ENCODE results near the gene SEMA5A.

SEMA5A gene

GRCh38 chr5:9244417-9244816 is 301.5 kb downstream of the SEMA5A start:
- DNase-seq: no peak

- no peak for DNase-seq
These were observed 304.2 kb downstream of the SEMA5A start for GRCh38 chr5:9241479-9242305.

GRCh38 chr5:9240431-9240830 is 305.4 kb downstream of the SEMA5A start:
- no peak for DNase-seq

- no peak for DNase-seq
These were observed 306.2 kb downstream of the SEMA5A start for GRCh38 chr5:9239626-9240025.

DNA sequence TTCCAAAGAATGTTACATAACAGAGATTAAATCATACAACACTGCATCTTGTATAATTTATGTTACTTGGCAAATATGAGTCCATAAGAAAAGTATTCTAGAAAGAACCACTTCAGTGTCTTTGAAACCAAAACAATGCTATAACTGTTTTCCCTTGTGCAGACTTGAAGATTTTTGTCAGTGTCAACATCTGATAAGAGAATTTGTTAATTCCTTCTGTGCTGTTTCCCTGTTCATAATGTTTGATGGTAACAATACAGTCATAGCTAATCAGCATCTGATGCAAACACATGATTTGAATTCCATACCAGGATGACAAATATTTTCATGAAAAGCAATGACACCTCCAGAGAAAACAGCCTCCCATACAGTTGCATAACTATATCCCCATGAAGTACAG is 306.8 kb downstream of the SEMA5A start:
- no peak for DNase-seq

- DNase-seq: no peak
These were observed 312.2 kb downstream of the SEMA5A start for GRCh38 chr5:9233712-9234111.

DNA sequence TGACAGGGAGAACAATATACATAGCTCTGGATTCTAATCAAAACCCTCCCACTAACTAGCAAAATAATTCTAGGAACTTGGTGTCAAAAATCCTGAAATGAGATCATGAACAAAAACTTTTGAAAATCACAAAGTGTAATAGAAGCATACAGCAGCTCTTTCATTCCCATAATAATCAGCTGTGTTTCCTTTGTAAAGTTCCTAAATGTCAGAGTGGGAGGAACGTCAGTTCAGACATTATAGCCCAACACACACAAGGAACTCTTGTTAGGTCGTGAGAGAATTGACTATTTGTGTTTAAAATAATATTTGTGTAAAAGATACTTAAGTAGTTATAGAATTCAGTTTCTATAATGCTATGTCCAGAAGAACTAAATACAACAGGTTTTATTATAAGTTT is 312.8 kb downstream of the SEMA5A start:
- DNase-seq: no peak

DNA sequence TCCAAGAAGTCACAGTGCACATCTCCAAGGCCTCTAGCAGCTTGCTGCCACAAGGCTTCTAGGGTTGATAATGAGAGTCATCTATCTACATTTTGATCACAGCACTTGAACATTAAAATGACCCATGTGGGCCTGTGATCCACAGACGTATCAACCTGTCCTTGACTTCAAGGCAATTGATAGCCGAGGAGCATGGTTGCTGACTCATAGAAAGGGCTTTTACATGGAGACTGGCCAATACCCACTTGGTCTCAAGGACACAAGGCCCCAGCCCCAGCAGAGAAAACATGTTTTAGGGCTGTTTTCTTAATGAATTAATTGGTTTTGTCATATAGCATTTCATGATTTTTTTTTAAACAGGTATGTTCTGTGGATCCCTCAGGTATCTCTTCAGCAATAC is 314.0 kb downstream of the SEMA5A start:
- DNase-seq: no peak

DNA sequence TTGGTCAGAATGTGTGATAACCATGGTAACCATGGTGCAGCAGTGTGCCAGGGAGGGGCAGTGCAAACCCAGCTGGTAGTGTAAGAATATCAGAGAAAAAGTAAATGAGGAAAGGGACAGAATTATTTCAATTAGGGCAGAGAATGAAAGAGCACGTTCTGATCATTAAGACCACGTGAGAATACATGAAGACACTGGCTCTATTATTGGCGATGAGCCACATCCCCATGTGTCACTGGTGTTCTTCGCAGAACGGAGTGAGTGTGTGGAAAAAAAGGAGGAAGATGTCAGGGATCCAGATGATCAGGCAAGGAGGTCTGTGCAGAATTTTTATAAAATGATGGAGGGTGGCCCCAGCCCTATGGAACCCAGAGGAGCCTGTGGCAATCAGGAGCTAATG is 315.5 kb downstream of the SEMA5A start:
- no peak for DNase-seq

DNA sequence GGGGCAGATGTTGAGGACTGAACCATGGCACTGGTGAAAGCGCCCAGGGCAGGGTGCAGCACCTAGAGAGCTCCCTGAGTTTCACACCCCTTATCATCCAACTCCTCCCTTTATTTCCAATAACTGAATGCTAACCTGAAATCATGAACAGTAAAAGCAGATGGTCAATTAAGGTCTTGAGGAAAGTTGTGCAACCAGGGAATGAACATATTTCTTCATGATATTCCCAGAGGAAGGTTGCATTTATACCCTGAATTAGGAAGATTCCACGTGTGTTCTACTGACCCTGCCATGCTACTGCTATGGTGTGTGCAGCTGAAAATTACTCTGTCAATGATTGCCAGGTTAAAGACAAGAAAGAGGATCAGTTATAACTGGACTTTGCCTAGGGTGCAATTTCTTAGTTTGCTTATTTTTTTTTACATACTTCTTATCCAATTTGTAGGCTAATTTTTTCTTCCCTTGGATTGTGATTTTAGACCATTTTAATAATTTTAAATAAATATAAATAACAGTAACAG is 319.8 kb downstream of the SEMA5A start:
- DNase-seq: no peak

GRCh38 chr5:9222054-9222976 is 323.6 kb downstream of the SEMA5A start:
- DNase-seq: no peak

- DNase-seq: no peak
These were observed 327.5 kb downstream of the SEMA5A start for GRCh38 chr5:9218358-9218757.

- DNase-seq: no peak
These were observed 333.3 kb downstream of the SEMA5A start for GRCh38 chr5:9212605-9213004.

GRCh38 chr5:9209846-9210492 is 335.9 kb downstream of the SEMA5A start:
- no peak for DNase-seq

DNA sequence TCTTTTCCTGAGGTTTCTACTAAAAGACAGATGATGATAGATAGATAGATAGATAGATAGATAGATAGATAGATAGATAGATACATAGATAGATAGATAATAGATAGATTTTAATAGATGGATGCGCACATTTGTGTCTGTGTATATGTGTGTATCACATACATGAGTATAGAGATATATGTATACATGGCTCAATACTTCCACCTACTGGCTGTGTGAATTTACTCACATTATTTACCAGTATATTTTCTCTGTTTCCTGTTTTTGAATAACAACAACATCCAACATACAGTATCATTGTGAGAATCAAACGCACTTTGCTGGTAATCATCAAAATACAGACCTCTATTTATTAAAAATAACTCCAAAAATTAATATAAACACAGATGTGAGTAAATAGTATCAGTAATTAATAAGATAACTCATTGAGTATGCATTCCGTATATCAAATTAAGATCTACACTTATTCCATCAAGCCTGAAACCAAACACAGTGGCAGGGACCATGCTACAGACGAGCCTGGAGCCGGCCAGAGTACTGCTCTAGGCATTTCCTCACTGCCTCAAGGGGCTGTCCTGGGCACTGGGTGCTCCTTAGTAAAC is 338.0 kb downstream of the SEMA5A start:
- DNase-seq: no peak

- DNase-seq: no peak
These were observed 343.2 kb downstream of the SEMA5A start for GRCh38 chr5:9202636-9203035.

- no peak for DNase-seq
These were observed 344.1 kb downstream of the SEMA5A start for GRCh38 chr5:9201761-9202160.

DNA sequence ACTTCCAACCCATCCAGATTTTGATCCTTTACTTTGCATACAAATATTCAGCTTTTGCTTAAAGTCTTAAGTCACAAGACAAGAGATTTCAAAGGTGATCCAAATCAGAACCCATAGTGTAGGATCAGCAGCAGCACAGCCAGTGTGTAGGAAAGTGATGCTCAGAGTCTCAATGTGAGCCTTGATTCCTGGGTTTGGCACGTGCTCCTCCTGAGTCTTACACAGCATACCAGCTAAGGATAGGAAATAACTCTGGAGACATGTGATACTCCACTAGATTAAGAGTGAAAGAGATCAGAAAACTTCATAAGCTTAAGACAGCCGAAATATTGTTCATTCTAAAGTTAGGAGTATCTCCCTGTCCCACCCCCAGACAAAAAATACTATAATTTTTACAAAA is 344.9 kb downstream of the SEMA5A start:
- no peak for DNase-seq

GRCh38 chr5:9198394-9198793 is 347.5 kb downstream of the SEMA5A start:
- no peak for DNase-seq

- no peak for DNase-seq
These were observed 348.0 kb downstream of the SEMA5A start for GRCh38 chr5:9197881-9198260.

- no peak for DNase-seq
These were observed 349.3 kb downstream of the SEMA5A start for GRCh38 chr5:9196403-9197227.

GRCh38 chr5:9194509-9194908 is 351.4 kb downstream of the SEMA5A start:
- DNase-seq: no peak

All from activated CD4-positive, alpha-beta T cell treated with anti-CD3 and anti-CD28 coated beads, Interleukin-2, amount 50 U/mL, for 4 hours (primary cell).